BLaER1 (cell line): Measurements from ENCODE around the gene CEP131.

Experiments used
- H3K27ac ChIP-seq: shearing (Covaris generic); formaldehyde crosslinking; 2 replicates; pipeline ENCODE4 v1.8.1; 2022
- H3K27me3 ChIP-seq: shearing (Covaris generic); formaldehyde crosslinking; 2 replicates; pipeline ENCODE4 v1.8.1; 2022
- H3K36me3 ChIP-seq: shearing (Covaris generic); formaldehyde crosslinking; 2 replicates; pipeline ENCODE4 v1.8.1; 2022
- H3K4me1 ChIP-seq: shearing (Covaris generic); formaldehyde crosslinking; 2 replicates; pipeline ENCODE4 v1.8.1; 2022
- H3K4me2 ChIP-seq: shearing (Covaris generic); formaldehyde crosslinking; 2 replicates; pipeline ENCODE4 v1.8.1; 2022
- H3K4me3 ChIP-seq: shearing (Covaris generic); formaldehyde crosslinking; 2 replicates; pipeline ENCODE4 v1.8.1; 2022
- H3K9ac ChIP-seq: shearing (Covaris generic); formaldehyde crosslinking; 2 replicates; pipeline ENCODE4 v1.8.1; 2022
- H3K9me3 ChIP-seq: shearing (Covaris generic); formaldehyde crosslinking; 2 replicates; pipeline ENCODE4 v1.8.1; 2022
- H4K20me1 ChIP-seq: shearing (Covaris generic); formaldehyde crosslinking; 2 replicates; pipeline ENCODE4 v1.8.1; 2022
- Cebpa-rat ChIP-seq: shearing (Covaris generic); IDR thresholded peaks from 2 replicates; pipeline ENCODE4 v1.8.1; 2022

Gene CEP131

DNA sequence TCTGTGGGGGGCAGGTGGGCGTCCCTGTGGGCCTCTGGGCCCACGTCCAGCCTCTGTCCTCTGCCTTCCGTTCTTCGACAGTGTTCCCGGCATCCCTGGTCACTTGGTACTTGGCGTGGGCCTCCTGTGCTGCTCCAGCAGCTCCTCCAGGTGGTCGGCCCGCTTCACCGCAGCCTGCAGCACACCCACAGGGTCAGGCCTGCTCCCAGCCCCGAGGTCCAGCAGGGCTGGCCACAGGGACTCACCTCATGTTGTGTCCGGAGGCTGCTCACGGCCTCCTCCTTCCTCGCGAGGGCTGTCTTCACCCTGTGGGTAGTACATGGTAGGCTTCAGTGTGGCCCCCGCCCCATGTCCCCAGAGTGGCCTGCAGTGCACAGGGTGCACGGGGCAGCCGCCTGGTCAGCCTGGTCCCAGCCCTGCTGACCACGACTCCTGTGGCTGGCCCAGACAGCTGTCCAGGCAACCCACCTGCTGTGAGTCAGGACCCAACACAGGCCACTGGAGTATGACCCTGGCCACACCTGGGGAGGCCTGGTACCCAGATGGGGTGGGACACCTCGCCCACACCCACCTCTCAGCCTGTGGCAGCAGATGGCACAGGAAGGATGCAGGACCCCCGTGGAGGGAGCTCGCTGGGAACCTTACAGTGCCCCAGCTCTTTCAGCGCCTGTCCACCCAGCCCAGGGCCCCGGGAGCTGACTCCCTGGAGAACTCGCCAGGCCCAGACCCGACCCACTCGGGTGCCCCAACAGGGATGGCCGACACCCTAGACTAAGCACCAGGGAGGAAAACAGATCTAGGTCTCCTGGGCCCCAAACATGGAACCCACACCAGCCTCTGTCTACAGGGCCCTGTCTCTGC is 32.9 kb downstream of the CEP131 start:
- Histone ChIP-seq H3K36me3 (peaks cover 73% of the 10 kb centered on the region), H3K4me3 (no peak overlapping the region), H3K27me3 (no peaks in the 10 kb centered on the region), H3K27ac (no peak overlapping the region), H3K4me2 (no peak overlapping the region), H3K4me1 (peaks cover 8% of the 10 kb centered on the region; the same call in 1 of the 2 replicates), H4K20me1 (no peaks in the 10 kb centered on the region; the same call in 1 of the 2 replicates), H3K9ac (no peak overlapping the region), H3K9me3 (no peaks in the 10 kb centered on the region)
- TF ChIP-seq Cebpa-rat, result no peak

DNA sequence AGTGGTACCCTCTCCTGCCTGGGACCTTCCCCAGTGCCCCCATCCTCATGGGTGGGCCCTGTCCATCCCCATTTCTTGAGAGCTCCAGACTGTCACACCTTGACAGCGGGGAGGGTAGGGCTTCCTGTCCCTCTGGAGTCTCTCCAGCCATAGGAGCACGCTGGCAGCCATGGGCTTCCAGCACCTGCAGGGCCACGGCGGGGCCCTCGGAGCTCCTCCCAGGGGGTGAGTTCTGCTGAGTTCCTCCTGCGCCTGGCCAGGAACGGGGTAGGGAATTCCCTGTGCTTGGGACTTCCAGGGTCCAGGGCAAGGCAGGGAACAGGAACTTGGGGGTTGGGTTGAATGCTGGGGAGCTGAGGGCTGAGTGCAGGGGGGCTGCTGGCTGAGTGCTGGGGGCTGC is 33.7 kb downstream of the CEP131 start:
- peaks cover 64% of the 10 kb centered on the region for H3K36me3 ChIP-seq

DNA sequence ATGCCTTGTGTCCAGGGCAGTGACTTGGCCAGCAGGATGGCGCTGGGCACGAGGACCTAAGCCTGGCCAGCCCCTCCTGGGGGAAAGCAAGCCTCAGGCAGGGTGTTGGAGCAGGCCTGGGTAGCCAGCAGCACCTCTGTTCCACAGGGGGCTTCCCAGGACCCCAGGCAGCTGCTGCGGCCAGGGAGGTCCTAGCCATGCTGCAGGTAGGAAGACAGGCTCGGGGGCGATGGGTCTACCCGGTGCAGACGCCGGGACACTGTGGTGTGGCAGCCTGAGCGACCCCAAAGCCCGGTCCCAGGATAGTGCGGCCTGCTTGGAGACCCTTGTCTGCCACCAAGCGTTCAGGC is 34.3 kb downstream of the CEP131 start:
- Histone ChIP-seq H3K4me3 (no peak overlapping the region), H3K27ac (no peak overlapping the region), H3K9ac (no peak overlapping the region), H3K27me3 (peaks cover 9% of the 10 kb centered on the region; the same call in 1 of the 2 replicates), H3K36me3 (peaks cover 59% of the 10 kb centered on the region), H4K20me1 (no peaks in the 10 kb centered on the region; the same call in 1 of the 2 replicates), H3K4me2 (no peak overlapping the region), H3K9me3 (no peaks in the 10 kb centered on the region), H3K4me1 (peaks cover 8% of the 10 kb centered on the region; the same call in 1 of the 2 replicates)
- TF ChIP-seq Cebpa-rat, result no peak

More for the DNA sequence above, 33.7 kb downstream of the CEP131 start:
- Histone ChIP-seq H3K4me3 (no peak overlapping the region), H3K9ac (no peak overlapping the region), H3K27me3 (peaks cover 5% of the 10 kb centered on the region; the same call in 1 of the 2 replicates), H3K9me3 (no peaks in the 10 kb centered on the region), H3K4me1 (peaks cover 8% of the 10 kb centered on the region; the same call in 1 of the 2 replicates), H4K20me1 (no peaks in the 10 kb centered on the region; the same call in 1 of the 2 replicates), H3K27ac (no peak overlapping the region), H3K4me2 (no peak overlapping the region)
- no peak for TF ChIP-seq Cebpa-rat

DNA sequence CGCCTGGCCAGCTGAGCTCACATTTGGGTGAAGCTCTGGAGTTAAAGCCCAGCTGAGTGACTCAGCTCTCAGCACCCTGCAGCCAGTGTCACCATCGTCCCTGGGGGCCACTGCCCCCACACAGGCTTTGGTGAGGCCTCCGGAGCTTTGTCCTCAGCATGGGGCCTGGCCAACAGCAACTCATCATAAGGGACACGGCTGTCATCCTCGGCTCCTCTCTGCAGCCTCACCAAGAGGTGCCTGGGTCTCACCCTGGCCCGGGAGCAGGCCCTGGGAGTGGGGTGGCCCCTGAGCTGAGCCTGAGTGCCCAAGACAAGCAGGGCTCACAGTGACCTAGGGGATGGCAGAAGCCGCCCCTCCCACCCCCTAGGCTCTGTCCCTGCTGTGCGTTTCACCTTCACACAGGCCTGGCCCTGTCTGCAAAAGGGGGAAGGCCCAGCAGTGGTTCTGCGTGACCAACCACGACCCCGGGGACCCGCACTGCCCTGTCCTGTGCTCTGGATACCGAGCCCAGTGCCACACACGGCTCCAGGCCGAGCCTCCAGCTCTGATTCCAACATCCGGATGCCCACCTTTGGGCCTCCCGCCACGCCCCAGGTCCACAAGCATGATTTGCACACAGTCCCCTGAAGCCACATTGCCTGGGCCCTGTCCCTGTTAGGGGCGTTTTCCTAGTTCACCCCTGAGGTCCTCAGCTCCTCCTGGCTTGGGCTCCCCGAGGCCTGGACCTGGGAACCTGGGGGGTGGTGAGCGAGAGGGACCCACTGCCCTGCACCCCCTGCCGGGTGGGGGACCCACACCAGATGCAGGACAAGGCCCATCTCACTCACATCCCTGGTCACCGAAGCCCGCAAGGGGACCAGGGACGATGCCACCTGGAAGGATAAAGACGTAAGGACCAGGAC is 34.9 kb downstream of the CEP131 start:
- Histone ChIP-seq H3K9ac (0 out of 2 replicates have a peak overlapping the region, but pooled peaks have one; percentile 24), H3K27me3 (peaks cover 9% of the 10 kb centered on the region; the same call in 1 of the 2 replicates), H3K4me1 (peaks cover 8% of the 10 kb centered on the region; the same call in 1 of the 2 replicates), H4K20me1 (no peaks in the 10 kb centered on the region; the same call in 1 of the 2 replicates), H3K4me3 (no peak overlapping the region), H3K27ac (peak overlapping the region; percentile 35; the same call in 1 of the 2 replicates), H3K36me3 (peaks cover 53% of the 10 kb centered on the region), H3K4me2 (no peak overlapping the region), H3K9me3 (no peaks in the 10 kb centered on the region)
- TF ChIP-seq Cebpa-rat, result no peak

DNA sequence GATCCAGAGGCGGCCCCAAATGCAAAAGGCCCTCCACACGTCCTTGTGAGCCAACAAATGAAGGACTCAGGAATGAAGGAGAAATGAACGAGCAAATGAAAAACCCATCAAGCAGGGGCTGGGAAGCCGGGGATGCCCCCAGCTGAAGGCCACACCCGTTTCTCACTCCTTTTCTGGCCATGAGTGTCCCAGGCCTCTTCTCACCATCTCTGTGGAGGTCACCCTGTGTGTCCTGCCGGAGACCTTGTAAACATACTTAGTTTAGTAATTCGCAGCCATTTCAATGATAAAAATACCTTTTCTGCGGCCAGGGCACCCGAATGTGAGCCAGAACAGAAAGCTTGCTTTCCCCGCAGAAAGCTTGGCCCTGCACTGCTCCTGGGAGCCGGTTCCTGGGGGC is 35.6 kb downstream of the CEP131 start:
- H3K4me1 ChIP-seq, result peaks cover 8% of the 10 kb centered on the region; the same call in 1 of the 2 replicates
- H3K27me3 ChIP-seq, result peaks cover 9% of the 10 kb centered on the region; the same call in 1 of the 2 replicates
- no peak for TF ChIP-seq Cebpa-rat
- no peak overlapping the region for H3K4me3 ChIP-seq
- H3K9me3 ChIP-seq, result no peaks in the 10 kb centered on the region
- H3K36me3 ChIP-seq, result peaks cover 48% of the 10 kb centered on the region
- H3K9ac ChIP-seq, result 0 out of 2 replicates have a peak overlapping the region, but pooled peaks have one; percentile 24
- H3K4me2 ChIP-seq, result no peak overlapping the region
- peak overlapping the region; percentile 35; the same call in 1 of the 2 replicates for H3K27ac ChIP-seq
- no peaks in the 10 kb centered on the region; the same call in 1 of the 2 replicates for H4K20me1 ChIP-seq

DNA sequence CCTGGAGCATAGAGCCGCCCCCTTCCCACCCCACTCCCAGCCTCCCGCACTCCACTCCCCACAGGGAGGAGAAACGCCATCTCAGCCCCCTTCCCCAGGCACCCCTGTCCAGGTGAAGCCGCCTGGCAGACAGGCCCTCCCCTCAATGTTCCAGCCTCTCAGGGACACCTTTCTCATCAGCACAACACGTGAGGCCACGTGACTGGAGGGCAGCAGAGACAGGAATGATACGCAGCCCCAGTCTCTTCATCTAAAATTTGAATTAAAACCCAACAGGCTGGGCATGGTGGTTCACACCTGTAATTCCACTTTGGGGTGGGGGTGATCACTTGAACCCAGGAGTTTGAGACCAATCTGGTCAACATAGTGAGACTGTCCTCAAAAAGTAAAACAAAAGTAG is 36.6 kb downstream of the CEP131 start:
- no peaks in the 10 kb centered on the region; the same call in 1 of the 2 replicates for H4K20me1 ChIP-seq
- H3K4me2 ChIP-seq, result no peak overlapping the region
- H3K36me3 ChIP-seq, result peaks cover 39% of the 10 kb centered on the region
- TF ChIP-seq Cebpa-rat, result no peak
- H3K9me3 ChIP-seq, result no peaks in the 10 kb centered on the region
- H3K27me3 ChIP-seq, result peaks cover 9% of the 10 kb centered on the region; the same call in 1 of the 2 replicates
- peaks cover 12% of the 10 kb centered on the region; the same call in 1 of the 2 replicates for H3K4me1 ChIP-seq
- no peak overlapping the region for H3K27ac ChIP-seq
- no peak overlapping the region for H3K4me3 ChIP-seq
- no peak overlapping the region for H3K9ac ChIP-seq

DNA sequence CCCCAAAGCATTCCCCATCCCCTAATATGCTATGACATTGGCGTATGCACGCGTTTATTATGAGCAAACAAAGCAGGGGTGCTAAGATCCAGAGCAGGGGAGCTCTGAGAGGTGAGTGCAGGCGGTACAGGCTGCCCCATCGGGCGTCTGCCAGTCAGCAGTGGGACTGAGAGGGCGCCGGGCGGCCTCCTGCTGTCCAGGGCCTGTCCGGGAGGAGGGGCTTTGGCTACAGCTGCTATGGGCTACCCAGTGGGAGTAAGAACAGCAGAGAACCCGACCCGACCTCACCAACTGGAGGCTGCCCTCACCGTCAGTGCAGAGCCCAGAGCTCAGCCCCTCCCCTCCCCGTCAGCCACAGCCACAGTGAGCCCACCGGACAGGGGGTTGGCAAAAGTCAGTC is 38.2 kb downstream of the CEP131 start:
- H3K4me3 ChIP-seq, result no peak overlapping the region
- H3K36me3 ChIP-seq, result peaks cover 22% of the 10 kb centered on the region
- H3K4me2 ChIP-seq, result no peak overlapping the region
- no peak overlapping the region for H3K27ac ChIP-seq
- no peak overlapping the region for H3K9ac ChIP-seq
- TF ChIP-seq Cebpa-rat, result no peak
- no peaks in the 10 kb centered on the region; the same call in 1 of the 2 replicates for H4K20me1 ChIP-seq
- H3K9me3 ChIP-seq, result no peaks in the 10 kb centered on the region
- peaks cover 28% of the 10 kb centered on the region for H3K4me1 ChIP-seq
- H3K27me3 ChIP-seq, result peaks cover 9% of the 10 kb centered on the region; the same call in 1 of the 2 replicates

DNA sequence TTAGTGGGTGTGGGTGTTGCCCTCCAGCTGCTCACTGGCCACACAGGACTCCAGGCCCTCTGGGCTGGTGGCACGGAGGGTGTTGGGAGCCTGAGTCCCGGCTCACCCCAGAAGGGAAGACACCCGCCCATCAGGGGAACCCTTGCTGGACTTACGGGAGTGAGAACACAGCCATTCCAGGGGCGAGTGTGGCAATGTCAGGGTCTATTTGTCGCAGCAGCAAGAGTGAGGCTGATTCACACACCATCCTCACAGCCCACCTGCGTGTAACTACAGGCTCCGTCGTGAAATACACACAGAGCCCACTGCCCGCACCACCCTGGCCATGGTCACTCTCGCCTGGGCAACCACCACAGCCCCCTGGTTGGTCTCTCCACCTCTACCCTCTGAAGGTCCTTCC is 39.0 kb downstream of the CEP131 start:
- H3K4me3 ChIP-seq, result no peak overlapping the region
- H3K4me1 ChIP-seq, result peaks cover 36% of the 10 kb centered on the region
- no peak overlapping the region for H3K27ac ChIP-seq
- no peak overlapping the region for H3K9ac ChIP-seq
- peaks cover 9% of the 10 kb centered on the region; the same call in 1 of the 2 replicates for H3K27me3 ChIP-seq
- no peak overlapping the region for H3K4me2 ChIP-seq
- peaks cover 15% of the 10 kb centered on the region for H3K36me3 ChIP-seq
- no peak for TF ChIP-seq Cebpa-rat
- H3K9me3 ChIP-seq, result no peaks in the 10 kb centered on the region
- peaks cover 3% of the 10 kb centered on the region; the same call in 1 of the 2 replicates for H4K20me1 ChIP-seq

DNA sequence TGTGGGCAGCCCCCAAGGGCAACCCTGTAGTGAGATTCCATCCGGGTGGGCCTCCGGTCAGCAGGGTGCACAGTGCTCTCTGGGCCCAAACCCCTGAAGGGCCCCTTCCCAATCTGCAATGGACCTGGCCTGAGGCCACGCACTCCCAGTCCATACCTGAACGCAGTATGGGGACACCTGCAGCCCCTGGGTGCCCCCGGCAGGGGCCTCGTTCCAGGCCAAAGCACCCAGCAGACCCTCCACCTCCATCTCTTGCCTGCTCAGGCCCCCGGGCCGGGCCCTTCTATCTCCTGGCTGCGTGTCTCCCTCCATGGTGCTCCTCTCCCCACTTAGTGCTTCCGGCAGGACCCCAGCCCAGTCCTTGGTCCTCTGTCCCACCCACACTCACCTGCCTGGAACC is 39.4 kb downstream of the CEP131 start:
- TF ChIP-seq Cebpa-rat, result no peak
- Histone ChIP-seq H3K36me3 (peaks cover 10% of the 10 kb centered on the region), H3K4me1 (peaks cover 41% of the 10 kb centered on the region), H3K27me3 (peaks cover 9% of the 10 kb centered on the region; the same call in 1 of the 2 replicates), H3K27ac (no peak overlapping the region), H3K9ac (no peak overlapping the region), H4K20me1 (peaks cover 8% of the 10 kb centered on the region; the same call in 1 of the 2 replicates), H3K4me2 (no peak overlapping the region), H3K4me3 (no peak overlapping the region), H3K9me3 (no peaks in the 10 kb centered on the region)
